Measurements from ENCODE around the gene FMNL3.

The FMNL3 gene

DNA sequence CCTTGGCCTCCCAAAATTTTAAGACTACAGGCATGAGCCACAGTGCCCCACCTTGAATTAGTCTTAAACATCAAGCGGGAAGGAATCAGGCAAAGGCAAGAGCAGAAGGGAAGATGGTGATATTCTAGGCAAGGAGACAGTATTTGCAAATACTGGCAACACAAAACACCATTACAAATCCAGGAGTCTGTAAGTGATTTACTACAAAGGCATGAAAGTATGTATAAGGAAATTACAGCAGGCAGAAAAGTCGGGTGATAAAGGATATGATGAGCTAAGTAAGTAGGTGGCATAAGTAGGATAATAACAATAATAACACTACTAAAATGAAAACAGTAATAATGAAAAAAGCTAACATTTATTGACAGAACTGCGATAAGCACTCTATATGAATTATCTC is 28.5 kb downstream of the FMNL3 start:
- no peak for FAIRE-seq
- no peak for DNase-seq (ENCODE audit: low spot score)

DNA sequence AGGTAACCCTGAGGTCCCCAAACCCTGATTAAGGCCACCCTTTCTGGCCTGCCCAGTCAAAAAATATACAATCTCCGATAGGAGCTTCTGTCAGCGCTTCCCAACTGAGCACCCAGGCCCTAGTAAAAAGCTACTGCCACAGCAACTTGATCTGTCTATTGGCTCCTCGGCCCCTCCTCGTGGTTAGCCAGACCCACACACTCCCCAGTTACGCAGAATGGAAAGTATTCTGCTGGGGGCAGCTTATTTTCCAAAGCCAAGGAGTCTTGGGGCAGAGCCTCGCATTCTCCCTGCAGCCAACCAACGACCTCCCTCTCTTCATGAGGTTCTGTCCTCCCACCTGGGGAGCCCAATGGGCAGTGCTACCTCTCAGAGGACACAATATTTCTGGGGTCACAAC is 32.1 kb downstream of the FMNL3 start:
- DNase-seq (ENCODE audit: low spot score) (no peak), FAIRE-seq (no peak)

DNA sequence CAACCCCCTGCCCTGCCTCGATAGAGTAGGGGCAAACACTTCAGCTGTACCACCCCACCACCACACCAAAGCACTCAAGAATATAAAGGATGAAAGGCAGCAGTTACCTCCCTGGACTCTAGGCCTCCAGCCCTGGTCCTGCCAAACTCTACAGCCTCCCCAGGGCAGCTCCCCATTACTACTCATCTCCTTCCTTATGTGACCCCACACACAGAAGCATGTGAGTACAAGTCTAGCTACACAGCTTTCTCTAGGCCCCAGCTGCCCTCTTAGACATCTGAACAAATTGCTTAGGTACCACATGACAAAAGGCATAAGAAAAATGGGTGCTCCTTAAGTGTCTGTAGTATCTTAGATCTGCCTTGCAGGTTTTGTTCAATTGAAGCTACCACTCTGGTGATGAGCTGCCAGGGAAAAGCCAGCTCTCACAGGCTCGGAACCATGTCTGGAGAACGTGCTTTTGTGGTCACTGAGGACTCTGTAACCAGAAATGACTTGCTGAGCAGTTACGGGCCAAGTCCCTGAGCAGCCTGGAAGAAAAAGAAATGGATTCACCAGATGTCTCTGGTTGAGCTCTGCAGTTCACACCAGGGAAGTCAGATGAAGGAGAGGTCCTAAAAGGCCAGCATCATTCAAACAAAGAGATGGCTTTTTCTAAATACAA is 32.8 kb downstream of the FMNL3 start:
- DNase-seq (ENCODE audit: low spot score) (no peak), FAIRE-seq (no peak)

DNA sequence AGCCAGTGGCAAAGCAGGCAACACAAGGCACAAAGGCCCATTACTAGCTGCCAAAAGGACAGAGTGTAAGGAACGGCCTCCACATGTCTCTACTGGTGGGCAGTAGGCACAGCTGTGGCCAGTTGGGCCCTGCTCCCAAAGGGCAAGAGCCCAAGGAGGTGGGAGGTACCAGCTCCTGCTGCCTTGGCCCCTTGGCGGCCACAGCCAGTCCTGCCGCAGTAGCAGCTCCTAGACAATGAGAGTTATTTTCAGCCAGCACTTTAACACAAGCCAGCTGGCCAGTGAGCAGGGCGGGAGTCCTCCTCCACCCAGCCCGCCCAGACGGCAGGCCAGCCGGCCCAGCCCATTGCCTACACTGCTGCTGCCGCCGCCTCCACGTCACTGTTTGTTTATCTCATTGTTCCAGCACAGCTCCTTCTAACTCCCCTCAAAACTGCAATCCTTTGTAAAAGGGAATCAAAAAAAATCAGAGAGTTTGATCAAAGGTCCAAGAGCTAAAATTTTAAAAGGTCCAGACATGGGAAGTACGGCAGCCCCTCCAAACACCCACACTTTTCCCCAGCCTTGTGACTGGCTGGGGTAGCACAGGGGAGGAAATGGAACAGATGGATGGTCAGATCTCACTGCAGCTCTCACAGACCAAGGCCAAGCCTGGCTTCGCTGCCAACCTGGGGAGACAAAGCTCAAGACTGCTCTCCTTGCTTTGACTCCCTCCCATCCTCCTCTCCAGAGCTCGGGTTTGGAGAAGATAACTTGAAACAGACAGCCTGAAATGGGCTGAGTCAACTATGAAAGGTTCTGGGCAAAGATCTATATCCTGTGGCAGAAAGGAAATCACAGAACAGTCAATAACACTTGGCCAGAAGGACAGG is 33.5 kb downstream of the FMNL3 start:
- DNase-seq (ENCODE audit: low spot score) (no peak), FAIRE-seq (no peak)

DNA sequence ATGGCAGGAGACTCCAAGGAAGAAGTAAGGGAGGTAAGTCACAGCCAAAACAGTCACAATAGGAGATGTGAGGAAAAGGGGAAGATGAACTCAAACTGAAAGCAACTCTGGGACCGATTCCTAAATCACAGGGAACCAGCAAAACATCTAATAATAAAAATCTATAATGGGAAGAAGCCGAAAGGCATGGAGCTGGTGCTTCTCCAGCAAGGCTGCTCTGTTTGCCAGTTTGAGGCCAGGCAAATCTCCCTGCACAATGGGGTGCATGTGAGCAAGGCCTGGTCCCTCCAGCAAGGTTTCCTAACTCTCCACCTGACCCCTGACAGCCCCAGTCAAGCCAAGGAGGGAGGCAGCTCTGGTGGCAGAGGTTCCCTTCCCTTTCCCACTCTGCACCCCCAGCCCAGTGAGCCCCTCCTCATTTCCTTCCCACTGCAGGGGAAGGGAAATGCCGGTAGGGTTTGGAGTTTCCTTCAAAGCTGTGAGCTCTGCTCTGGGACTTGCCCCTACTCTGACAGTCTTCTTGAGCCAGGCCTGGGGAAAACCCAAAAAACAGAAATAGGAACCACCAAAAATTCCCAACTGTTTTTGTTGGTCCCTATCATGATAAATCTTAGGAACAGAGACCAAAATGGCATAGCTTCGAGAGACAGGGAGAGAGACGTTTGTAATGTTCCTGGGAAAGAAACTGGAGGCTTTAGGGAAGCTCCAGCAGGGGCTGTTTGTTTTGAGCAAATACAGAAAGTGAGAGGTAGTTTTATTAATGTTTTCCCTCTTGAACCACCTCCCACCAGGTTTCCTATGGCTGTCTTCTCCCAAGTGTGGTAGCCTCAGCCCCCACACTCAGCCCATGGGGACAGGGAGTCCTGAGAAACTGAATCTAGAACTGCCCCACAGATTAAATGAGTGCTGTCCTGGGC is 34.6 kb downstream of the FMNL3 start:
- no peak for FAIRE-seq
- DNase-seq (ENCODE audit: low spot score), result no peak

DNA sequence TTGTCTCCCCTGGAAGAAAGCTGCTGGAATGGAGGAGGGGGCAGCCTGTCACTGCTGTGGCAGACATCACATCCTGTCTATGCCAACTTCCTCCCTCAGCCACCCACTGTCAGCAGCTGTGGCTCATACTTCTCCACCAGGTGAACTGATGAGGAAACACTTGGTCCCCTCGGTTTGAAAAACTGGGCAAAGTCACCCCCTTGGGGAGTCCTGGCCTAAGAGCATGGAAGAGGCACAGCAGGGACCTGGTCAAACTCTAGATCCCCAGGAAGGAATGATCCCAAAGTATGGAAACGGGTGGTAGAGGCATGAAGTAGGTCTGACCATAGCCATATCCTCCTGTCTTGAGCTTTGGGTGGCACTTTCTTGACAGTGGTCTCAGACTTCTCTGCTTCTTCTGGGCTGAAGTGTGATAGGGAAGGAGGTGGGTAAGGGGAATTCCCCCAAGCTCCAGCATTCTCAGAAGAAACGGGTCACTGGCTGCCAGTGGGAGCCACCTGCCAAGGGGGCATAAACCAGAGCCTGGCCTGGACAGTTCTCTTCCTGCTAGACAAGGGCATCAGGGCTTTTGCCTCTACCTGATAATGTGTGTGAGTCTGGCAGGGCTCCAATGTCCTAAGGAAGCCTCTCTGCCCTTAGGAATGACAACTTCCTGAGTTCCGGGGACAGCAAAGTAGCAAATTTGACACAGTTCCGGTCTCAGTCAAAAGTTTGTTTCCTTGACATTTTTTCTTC is 36.0 kb downstream of the FMNL3 start:
- FAIRE-seq, result no peak
- no peak for DNase-seq (ENCODE audit: low spot score)

DNA sequence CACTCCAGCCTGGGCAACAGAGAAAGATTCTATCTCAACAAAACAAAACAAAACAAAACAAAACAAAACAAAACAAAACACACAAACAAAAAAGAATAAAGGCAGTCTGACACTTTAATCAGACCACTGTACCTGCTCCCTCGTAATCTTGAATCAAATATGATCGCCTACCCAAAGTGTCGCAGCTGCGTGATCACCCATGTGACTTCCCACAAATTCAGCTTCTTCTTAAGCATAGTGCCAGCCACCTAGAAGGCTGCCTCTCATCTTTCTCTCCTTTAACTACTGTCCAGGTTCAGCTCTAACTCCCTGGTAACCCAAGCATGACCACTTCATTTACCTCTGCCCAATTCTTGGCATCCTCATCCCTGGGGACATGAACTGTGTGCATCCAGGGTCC is 37.4 kb downstream of the FMNL3 start:
- DNase-seq (ENCODE audit: low spot score) (no peak), FAIRE-seq (no peak)

DNA sequence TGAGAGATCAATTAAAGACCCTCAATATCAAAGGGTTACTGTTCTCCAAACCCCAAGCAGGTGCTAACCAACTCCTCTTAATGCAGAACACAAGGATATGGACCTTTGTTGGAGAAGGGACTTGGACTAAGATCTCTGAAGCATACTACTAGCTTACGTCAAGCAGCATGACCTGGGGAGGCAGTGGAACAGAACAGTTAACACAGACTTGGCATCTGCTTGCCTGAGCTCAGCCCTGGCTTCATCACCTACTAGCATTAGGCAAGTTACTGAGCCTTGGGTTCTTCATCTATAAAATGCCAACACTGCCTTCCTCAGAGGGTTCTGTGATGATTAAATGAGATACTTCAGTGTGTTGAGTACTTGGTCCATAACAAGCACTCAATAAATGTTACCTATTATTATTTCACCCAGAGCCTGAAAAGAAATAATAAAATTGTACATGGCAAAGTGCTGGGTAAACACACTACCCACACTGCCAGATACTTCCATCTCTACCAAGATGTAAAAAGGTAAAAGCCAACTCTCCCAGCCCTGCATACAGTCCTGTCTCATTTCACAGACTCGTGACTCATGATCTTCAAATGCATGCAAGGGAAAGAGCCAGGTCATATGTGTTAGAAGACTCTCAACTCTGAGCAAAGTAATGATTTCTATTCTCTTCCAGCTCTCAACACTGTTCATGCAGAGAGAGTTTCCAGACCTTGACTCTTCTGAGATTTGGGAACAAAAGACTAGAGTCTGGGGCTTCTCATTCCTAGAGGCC is 39.7 kb downstream of the FMNL3 start:
- DNase-seq (ENCODE audit: low spot score), result no peak
- no peak for FAIRE-seq

DNA sequence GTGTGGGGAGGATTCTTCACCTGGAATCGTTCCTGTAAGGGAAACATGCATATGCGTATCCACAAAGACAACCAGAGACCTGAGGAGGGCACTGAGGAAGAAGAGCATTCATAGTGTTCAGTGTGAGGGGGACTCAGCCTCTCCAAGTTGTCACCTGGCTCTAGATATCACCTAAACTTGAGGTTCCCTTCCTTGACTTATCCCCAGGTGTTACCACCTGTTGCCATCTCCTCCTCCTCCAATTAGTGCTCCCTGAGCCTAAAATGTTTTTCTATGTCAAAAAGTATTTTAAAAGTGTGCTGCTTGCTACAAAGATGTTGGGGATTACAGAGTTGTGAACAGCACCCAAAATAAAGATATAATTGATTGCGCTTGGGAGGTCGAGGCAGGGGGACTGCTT is 41.0 kb downstream of the FMNL3 start:
- DNase-seq (ENCODE audit: low spot score) (no peak), FAIRE-seq (no peak)

DNA sequence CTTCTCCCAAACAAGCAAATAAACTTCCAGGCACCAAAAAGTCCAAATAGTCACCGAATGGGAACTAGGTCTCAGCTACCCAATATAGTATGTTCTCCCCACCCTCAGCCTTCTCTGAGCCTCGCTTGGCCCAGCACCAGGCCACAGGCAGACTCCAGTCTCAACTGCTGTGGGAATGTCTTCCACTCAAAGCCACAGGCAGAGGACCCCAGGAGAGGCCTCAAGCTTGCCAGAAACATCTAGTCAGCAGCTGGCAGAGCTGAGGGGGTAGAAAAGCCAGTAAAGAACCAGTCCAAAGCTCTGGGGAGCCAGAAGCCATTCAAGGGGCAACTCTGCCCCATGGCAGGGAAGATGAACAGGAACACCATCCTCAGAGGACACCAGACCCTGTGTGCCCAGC is 41.8 kb downstream of the FMNL3 start:
- DNase-seq (ENCODE audit: low spot score) (no peak), FAIRE-seq (no peak)

DNA sequence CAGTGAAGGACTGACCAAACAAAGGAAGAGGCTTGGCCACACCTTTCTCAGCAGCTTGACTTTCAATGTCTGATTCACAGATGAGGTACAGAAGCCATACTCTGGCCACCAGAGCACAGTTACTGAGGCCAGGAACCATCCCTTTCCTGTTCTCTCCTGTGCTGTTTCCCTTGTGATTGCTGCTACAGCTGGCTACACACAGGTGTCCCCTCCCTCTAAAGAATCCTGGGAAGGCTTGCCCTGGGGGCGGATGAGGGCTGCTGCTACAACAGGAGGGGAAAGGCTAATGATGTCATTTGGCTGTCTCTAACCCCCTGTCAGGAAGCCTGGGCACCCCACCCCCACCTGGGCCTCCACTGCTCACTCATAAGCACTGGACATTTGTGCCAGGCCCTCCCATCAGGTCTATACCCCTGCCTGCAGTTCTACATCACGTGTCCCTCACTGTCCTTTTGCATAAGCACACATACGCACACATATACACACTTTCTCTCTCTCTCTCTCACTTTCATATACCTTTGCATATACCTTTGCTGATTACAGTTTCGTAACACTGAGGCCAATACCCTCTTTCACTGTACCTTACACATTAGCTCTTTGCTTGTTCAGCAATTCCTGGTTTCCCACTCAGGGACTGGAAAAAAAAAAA is 42.5 kb downstream of the FMNL3 start:
- DNase-seq (ENCODE audit: low spot score) (no peak), FAIRE-seq (no peak)

DNA sequence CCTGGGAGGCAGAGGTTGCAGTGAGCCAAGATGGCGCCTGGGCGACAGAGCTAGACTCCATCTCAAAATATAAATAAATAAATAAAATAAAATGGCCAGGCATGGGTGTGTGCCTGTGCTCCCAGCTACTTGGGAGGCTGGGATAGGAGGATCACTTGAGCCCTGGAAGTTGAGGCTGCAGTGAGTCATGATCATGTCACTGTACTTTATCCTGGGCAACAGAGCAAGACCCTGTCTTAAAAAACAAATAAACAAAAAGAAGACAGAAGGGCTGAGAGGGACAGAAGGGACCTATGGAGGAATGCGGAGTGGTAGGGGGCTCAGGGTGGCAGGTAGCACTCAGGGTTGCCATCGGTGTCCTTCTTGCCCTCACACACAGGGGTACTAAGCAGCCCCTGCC is 43.0 kb downstream of the FMNL3 start:
- no peak for FAIRE-seq

DNA sequence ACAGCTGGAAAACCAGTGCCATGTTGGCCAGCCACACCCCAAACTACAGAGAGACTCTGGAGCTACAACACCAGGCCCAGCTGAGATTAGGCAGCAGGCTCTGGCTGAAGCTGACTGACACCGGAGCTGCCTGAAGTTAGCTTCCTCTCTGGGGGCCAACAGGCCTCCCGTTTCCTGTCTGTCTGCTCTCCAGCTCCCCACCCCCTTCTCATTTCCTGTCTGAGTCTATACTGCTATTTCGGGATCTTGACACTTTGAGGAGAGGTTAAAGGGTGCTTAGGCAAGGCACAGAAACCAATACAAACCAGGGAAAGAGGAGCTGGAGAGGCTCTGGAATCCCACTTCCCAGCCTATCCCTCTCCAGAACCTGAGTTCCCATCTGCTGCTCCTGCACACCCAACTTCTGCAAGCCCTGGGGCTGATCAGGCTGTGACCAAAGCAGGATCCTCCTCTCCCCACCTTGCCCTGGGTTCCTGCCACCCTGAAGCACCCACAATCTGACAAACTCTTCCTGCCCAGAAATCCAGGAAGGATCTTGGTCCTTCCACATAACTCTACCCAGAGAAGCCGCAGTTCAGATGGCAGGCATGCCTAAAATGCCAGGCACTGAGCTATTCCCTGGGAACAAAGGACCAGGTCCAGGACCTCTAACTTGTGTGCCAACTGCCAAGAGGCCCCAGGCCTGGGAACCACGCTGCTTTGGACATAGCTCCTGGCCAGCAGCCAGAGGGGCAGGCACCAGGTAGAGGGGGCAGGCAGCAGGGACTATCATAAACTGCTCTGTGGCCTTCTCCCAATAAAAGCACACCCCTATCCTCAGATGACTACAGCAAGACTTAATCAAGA is 44.0 kb downstream of the FMNL3 start:
- DNase-seq (ENCODE audit: low spot score), result peak; percentile 79
- no peak for FAIRE-seq

More for the DNA sequence above, 43.0 kb downstream of the FMNL3 start:
- DNase-seq (ENCODE audit: low spot score), result no peak

DNA sequence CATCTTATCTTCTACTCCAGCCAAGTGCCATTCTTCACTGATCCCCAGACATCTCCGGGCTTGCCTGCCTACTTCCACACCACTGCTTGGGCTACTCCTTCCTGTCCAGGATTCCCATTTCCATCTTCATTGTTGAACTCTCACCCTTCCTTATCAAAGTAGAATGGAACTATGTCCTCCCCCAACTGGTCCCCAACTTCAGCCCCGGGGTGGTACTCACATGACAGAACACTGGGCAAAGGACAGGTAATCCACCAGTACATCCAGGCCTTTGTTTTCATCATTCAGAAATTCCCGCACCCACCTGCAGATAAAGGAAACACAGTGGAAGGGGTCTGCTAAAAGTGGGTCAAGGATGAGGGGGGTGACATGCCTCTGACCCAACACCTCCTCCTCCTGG is 45.5 kb downstream of the FMNL3 start:
- FAIRE-seq (no peak), DNase-seq (ENCODE audit: low spot score) (no peak)

DNA sequence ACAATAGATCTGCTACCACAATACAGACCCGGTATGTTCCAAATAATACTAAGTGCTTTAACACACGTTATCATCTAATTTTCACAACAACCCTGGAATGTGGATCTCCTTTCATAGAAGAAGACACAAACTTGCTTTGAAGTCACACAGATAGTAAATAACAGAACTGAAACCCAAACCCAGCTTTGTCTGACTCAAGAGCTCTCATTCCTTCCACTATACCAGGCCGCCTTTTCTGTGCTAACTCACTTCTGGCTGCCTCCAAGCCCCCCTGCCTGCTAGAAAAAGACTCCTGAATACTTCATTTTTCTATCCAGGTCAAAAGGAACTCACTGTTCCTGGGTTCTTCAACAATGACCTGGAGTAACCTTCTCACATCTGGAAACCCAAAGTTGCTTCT is 46.0 kb downstream of the FMNL3 start:
- DNase-seq (ENCODE audit: low spot score) (no peak), FAIRE-seq (no peak)

DNA sequence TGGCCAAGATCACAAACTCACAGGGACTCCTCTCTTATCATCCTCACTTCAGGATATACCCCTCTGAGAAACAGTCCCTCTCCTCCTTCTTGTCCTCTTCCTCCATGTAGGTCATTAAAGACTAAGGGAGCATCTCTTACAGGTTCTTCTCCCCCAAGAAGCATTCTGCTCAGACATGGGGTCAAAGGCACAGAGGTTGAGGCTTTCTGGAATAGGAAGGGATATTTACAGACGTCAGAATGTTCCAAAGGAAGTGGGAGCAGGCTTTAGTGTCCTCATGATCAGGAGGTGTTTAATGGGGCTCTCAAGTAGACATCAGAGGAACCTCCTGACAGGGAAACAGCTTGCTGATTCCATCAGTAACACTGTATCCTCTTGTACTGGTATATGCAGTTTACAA is 47.5 kb downstream of the FMNL3 start:
- FAIRE-seq (no peak), DNase-seq (ENCODE audit: low spot score) (no peak)

DNA sequence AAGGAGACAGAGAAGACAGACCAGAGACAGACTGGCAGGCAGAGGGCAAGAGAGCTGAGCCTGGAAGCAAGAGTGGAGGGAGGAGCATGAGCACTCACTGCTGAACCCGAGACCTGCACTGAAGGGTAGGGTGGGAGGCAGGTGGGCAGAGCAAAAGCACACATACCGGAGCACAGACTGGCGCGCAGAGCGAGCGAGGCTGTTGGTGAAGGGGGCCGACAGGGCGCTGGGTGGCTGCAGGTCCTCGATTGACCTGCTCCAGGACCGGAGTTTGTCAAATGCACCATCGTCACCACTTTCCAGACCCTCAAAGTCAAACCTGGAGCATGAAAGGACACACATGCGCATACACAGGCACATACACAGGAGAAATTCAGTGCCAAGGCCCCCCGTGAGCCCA is 48.9 kb downstream of the FMNL3 start:
- no peak for DNase-seq (ENCODE audit: low spot score)
- no peak for FAIRE-seq

DNA sequence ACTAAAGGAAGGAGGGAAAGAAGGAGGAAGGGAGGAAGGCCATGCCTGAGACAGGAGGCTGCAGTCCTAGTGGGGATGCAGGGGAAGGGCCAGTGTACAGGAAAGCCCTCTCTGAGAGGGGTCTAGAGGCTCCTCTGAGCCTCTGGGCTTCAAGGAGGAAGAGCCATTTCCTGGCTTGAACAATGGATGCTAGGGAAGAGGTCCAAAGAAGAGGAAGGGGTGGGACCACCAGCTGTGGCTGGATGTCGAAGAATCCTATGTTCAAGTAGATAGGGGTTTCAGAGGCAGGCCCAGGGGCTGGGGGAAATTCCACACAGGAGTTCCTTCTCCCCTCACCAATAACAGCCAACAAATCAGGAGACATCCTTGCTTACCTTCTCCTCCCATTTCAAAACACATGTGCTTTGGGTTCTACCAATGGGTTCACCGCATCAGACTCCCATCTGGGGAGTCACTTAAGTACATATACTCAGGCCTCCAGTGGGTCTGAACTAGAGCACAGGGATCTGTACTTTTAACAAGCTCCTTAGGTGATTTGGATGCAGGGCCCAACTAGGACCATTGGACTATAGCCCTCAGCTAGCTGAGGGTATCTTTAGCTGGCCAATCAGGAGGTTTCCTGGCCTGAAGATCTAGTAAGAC is 51.5 kb downstream of the FMNL3 start:
- DNase-seq (ENCODE audit: low spot score) (no peak), FAIRE-seq (no peak)

DNA sequence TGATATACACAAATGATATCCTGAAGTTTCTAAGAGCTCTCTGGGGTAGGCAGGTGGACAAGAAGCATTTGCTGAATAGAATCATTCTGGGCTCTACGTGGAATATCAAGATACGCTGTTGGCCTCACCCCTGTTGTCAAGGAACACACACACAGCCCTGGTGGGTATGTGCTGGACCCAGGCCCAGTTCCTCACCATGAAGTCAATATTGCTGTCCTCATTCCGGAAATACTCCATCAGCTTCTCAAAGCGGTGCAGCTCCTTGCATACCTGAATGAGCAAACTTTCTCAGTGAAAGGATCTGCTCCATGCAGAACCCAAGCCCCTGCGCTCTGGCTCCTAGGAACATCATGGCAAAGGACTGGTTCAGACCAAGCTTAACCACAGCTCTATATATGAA is 52.5 kb downstream of the FMNL3 start:
- FAIRE-seq (no peak), DNase-seq (ENCODE audit: low spot score) (no peak)
